Type B pancreatic cell (in vitro differentiated cells): Measurements from ENCODE around the gene RRM1. TPM values are rescaled to one million over a fixed set of nuclear protein-coding genes. Genes with fewer than 3 reads are reported as not detected.
"Not testable (repeated sequence)": the region's sequence is repeated elsewhere in the genome, so short reads cannot be mapped to it uniquely, and the experiment has no call there.

Experiments used
- DNase-seq: peaks from one replicate; pipeline ENCODE4 v3.0.0; 2021; ENCODE audit warnings: mixed read lengths; ENCODE audit not compliant: unreplicated experiment; ENCODE audit errors: extremely low spot score
- H3K27ac Mint-ChIP-seq: 2 replicates; pipeline ENCODE4 v1.8.0; 2021; ENCODE audit warnings: mild to moderate bottlenecking, mixed read lengths
- H3K27me3 Mint-ChIP-seq: 2 replicates; pipeline ENCODE4 v1.8.0; 2021; ENCODE audit warnings: mixed read lengths
- H3K36me3 Mint-ChIP-seq: 2 replicates; pipeline ENCODE4 v1.8.0; 2021; ENCODE audit warnings: mixed read lengths
- H3K4me1 Mint-ChIP-seq: one replicate; pipeline ENCODE4 v1.8.0; 2021; ENCODE audit warnings: mixed read lengths; ENCODE audit not compliant: unreplicated experiment
- H3K4me3 Mint-ChIP-seq: 2 replicates; pipeline ENCODE4 v1.8.0; 2021; ENCODE audit warnings: mild to moderate bottlenecking, mixed read lengths
- H3K9me3 Mint-ChIP-seq: 2 replicates; pipeline ENCODE4 v1.8.0; 2021; ENCODE audit warnings: mixed read lengths
- total RNA-seq: library from RNA; stranded (reverse); gene quantifications from 2 replicates; pipeline ENCODE4 v1.2.1, GENCODE V29; 2021; ENCODE audit warnings: low replicate concordance
- TF ChIP-seq, protein P1 (sequence below): fragments of 200-600 bp; sonication (generic); conservative IDR thresholded peaks from 2 replicates; pipeline ENCODE4 v1.5.0; 2021; ENCODE audit warnings: antibody characterized with exemption, mild to moderate bottlenecking

RRM1 gene
- total RNA-seq, 1 donor from 2014 or later, result 101 TPM

DNA sequence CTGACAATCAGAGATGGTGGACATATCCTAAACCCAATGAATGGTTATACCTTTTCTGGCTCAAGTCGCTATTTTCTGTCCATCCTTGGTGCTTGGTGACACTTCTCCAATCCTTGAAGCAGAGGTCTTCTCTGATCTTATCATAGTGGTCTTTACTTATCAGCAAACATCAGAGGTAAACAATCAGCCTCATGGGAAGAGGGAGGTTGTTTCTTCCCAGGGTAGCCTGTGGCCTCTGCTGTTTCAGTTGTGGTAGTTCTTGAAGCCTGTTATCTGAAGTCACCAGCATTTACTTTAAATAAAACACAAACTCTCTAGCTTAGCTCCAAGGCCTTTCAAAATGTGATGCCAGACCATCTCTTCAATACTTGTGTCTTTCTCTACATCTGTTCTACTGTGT, 66.7 kb downstream of the RRM1 start:
- Mint-ChIP-seq H3K36me3 (no peaks in the 10 kb centered on the region), H3K27ac (no peak overlapping the region), H3K9me3 (no peaks in the 10 kb centered on the region), H3K4me1 (no peaks in the 10 kb centered on the region), H3K27me3 (no peaks in the 10 kb centered on the region), H3K4me3 (no peak overlapping the region)
- TF ChIP-seq, protein P1, sequence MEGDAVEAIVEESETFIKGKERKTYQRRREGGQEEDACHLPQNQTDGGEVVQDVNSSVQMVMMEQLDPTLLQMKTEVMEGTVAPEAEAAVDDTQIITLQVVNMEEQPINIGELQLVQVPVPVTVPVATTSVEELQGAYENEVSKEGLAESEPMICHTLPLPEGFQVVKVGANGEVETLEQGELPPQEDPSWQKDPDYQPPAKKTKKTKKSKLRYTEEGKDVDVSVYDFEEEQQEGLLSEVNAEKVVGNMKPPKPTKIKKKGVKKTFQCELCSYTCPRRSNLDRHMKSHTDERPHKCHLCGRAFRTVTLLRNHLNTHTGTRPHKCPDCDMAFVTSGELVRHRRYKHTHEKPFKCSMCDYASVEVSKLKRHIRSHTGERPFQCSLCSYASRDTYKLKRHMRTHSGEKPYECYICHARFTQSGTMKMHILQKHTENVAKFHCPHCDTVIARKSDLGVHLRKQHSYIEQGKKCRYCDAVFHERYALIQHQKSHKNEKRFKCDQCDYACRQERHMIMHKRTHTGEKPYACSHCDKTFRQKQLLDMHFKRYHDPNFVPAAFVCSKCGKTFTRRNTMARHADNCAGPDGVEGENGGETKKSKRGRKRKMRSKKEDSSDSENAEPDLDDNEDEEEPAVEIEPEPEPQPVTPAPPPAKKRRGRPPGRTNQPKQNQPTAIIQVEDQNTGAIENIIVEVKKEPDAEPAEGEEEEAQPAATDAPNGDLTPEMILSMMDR, result no peak
- DNase-seq, result no peak

DNA sequence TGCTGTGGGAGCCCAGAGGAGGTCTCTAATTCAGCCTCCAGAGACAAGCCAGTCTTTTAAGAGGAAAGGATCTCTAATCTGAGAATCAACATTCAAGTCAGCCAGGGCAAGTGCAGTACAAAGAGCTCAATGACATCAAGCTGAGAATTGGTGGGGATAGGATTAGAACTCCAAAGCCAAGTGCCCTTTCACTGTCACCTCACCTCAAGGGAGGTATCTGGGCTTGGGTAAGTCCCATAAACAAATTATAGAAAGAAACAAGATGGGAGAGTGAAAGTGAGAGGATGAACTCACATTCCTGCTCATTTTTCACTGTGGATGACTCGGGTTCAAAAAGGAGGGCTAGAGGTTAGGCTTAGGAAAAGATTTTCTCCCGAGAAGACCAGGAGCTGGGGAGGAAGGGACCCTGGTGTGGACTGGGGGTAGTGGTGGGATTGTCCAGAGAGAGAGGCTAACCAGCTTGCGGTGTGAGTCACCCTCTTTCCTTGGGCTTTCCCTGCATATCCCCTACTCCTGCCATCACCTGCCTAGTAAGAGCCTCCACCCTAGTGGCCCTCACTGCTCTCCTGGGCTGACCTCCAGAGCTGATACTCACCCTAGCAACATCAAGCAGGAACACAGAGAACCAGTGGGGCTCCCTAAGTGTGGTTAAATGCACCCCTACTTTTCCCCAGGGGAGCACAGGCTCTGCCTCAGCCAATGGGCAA, 70.4 kb downstream of the RRM1 start:
- no peaks in the 10 kb centered on the region for H3K27me3 Mint-ChIP-seq
- H3K36me3 Mint-ChIP-seq, result no peaks in the 10 kb centered on the region
- no peak overlapping the region for H3K27ac Mint-ChIP-seq
- peaks cover 4% of the 10 kb centered on the region for H3K9me3 Mint-ChIP-seq
- DNase-seq, result no peak
- no peak overlapping the region for H3K4me3 Mint-ChIP-seq
- no peaks in the 10 kb centered on the region for H3K4me1 Mint-ChIP-seq
- TF ChIP-seq, protein P1, result no peak

DNA sequence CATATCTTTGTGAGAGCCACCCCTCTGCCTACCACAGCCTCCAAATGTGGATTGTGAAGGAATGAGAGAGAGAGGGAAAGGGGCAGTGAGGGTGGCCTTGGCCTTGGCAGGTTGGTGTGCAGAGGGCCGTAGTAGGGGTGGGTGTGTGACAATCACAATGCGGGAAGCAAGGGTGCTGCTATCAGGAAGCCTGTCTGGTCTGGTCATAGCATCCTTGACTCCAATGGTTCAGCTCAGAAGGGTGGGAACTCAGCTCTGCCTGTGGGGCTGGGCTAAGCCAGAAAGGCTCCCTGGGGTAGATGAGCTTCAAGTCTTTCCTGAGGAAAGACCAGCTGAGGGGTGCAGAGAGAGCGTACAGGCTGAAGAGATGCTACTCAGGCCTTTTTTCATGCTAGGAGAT, 72.7 kb downstream of the RRM1 start:
- Mint-ChIP-seq H3K27ac (no peak overlapping the region), H3K4me1 (no peaks in the 10 kb centered on the region), H3K27me3 (no peaks in the 10 kb centered on the region), H3K36me3 (no peaks in the 10 kb centered on the region), H3K9me3 (peaks cover 4% of the 10 kb centered on the region), H3K4me3 (no peak overlapping the region)
- no peak for DNase-seq
- TF ChIP-seq, protein P1, result no peak

DNA sequence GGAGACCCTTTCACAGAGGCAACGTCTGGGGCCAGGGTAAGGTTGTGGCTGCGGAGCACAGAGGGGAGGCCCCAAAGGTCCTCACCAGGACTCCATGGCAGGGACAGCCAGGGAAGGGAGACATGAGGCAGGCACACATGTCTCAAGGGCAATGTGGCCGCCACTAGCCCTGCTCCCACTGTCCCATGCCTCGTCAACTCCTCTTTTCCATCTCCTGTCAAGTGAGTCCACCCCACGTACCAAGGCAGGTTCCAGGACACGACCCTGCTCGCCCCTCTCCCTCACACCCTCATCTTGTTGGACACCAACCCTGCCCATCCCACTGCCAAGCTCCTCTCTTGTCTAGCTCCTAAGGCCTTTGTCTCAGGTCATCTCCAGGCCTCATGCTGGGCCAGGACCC, 73.2 kb downstream of the RRM1 start:
- no peaks in the 10 kb centered on the region for H3K27me3 Mint-ChIP-seq
- TF ChIP-seq, protein P1, result no peak
- DNase-seq, result no peak
- H3K27ac Mint-ChIP-seq, result no peak overlapping the region
- no peaks in the 10 kb centered on the region for H3K4me1 Mint-ChIP-seq
- H3K9me3 Mint-ChIP-seq, result peaks cover 4% of the 10 kb centered on the region
- no peaks in the 10 kb centered on the region for H3K36me3 Mint-ChIP-seq
- no peak overlapping the region for H3K4me3 Mint-ChIP-seq

DNA sequence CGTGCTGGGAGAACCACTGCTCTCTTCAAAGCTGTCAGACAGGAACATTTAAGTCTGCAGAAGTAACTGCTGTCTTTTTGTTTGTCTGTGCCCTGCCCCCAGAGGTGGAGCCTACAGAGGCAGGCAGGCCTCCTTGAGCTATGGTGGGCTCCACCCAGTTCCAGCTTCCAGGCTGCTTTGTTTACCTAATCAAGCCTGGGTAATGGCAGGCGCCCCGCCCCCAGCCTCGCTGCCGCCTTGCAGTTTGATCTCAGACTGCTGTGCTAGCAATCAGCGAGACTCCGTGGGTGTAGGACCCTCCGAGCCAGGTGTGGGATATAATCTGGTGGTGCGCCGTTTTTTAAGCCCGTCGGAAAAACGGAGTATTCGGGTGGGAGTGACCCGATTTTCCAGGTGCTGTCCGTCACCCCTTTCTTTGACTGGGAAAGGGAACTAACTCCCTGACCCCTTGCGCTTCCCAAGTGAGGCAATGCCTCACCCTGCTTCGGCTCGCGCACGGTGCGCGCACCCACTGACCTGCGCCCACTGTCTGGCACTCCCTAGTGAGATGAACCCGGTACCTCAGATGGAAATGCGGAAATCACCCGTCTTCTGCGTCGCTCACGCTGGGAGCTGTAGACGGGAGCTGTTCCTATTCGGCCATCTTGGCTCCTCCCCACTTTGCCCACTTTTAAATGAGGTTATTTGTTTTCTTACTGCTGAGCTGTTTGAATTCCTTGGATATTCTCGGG, 81.2 kb downstream of the RRM1 start:
- not testable (repeated sequence) for DNase-seq, H3K27me3 Mint-ChIP-seq, H3K36me3 Mint-ChIP-seq, H3K4me1 Mint-ChIP-seq, H3K9me3 Mint-ChIP-seq
- Mint-ChIP-seq H3K27ac (peak overlapping the region; percentile 2), H3K4me3 (peak overlapping the region; percentile 84)

DNA sequence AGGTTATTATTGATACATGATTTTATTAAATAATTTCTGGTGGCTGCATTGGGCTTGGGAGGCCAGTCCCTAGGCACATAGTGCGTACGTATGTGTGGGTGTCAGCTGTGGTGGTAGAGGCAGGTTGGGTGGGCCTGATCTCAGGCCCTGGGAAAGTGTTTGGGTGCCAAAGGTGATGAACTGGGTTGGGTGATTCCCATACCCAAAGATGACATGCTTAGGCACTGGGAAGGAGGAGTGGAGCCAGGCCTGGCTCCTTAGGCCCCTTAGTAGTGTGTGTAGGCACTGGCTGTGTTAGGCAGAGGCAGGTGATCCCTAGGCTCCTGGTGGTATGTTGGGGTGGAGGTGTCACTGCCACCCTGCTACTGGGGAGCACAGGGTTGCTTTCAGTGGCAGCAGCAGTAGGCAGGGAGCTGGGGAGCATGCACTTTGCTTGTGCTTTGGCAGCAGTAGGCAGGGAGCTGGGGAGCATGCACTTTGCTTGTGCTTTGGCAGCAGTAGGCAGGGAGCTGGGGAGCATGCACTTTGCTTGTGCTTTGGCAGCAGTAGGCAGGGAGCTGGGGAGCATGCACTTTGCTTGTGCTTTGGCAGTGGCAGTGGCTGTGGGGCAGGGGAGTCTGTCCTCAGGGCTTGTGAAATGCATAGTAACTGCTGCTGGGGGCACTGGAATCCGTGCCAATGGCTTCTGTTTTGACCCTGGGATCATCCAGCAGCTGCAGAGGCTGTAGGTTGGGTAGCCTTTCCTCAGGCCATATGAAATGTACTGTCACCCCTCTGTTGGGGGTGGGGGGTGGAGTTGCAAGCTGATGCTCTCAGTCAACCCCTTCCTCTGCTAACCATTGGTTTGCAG, 84.4 kb downstream of the RRM1 start:
- no peak overlapping the region for H3K4me3 Mint-ChIP-seq
- H3K27me3 Mint-ChIP-seq, result no peaks in the 10 kb centered on the region
- no peaks in the 10 kb centered on the region for H3K4me1 Mint-ChIP-seq
- no peaks in the 10 kb centered on the region for H3K9me3 Mint-ChIP-seq
- H3K36me3 Mint-ChIP-seq, result no peaks in the 10 kb centered on the region
- no peak overlapping the region for H3K27ac Mint-ChIP-seq
- TF ChIP-seq, protein P1, result no peak
- no peak for DNase-seq
